GM23248 (cell line): ENCODE results near the gene RADIL. TPM values are rescaled to one million over a fixed set of nuclear protein-coding genes. Genes with fewer than 3 reads are reported as not detected.

Experiments
- DNase-seq: peaks from one replicate; pipeline ENCODE4 v3.0.0-alpha.2; 2015
- H2AFZ ChIP-seq: fragments of 200-600 bp; sonication (generic); 2 replicates; pipeline ENCODE4 v1.6.1; 2016; ENCODE audit warnings: antibody characterized with exemption
- H3F3A ChIP-seq: fragments of 200-600 bp; sonication (generic); 2 replicates; pipeline ENCODE4 v1.6.1; 2016; ENCODE audit warnings: mild to moderate bottlenecking, antibody characterized with exemption, mixed run types; ENCODE audit not compliant: insufficient read depth
- H3K27ac ChIP-seq: fragments of 200-600 bp; sonication (generic); 2 replicates; pipeline ENCODE4 v1.5.1; 2016; ENCODE audit warnings: mild to moderate bottlenecking
- H3K27me3 ChIP-seq: fragments of 200-600 bp; sonication (generic); replicated peaks from 2 replicates; pipeline ENCODE4 v1.6.1; 2016; ENCODE audit warnings: mild to moderate bottlenecking; ENCODE audit not compliant: insufficient read depth
- H3K36me3 ChIP-seq: fragments of 200-600 bp; sonication (generic); 2 replicates; pipeline ENCODE4 v1.6.1; 2016; ENCODE audit warnings: low read depth, mild to moderate bottlenecking
- H3K4me1 ChIP-seq: fragments of 200-600 bp; sonication (generic); 2 replicates; pipeline ENCODE4 v1.6.1; 2016; ENCODE audit warnings: mild to moderate bottlenecking; ENCODE audit not compliant: insufficient read depth
- H3K4me2 ChIP-seq: fragments of 200-600 bp; sonication (generic); one replicate; pipeline ENCODE4 v1.6.1; 2016; ENCODE audit warnings: mild to moderate bottlenecking; ENCODE audit not compliant: unreplicated experiment
- H3K4me3 ChIP-seq: fragments of 200-600 bp; sonication (generic); 2 replicates; pipeline ENCODE4 v1.5.1; 2016; ENCODE audit warnings: mild to moderate bottlenecking
- H3K79me2 ChIP-seq: fragments of 200-600 bp; sonication (generic); 2 replicates; pipeline ENCODE4 v1.6.1; 2016; ENCODE audit warnings: mild to moderate bottlenecking; ENCODE audit not compliant: insufficient read depth
- H3K9ac ChIP-seq: fragments of 200-600 bp; sonication (generic); 2 replicates; pipeline ENCODE4 v1.6.1; 2016; ENCODE audit warnings: mild to moderate bottlenecking
- H3K9me2 ChIP-seq: fragments of 200-600 bp; sonication (generic); 2 replicates; pipeline ENCODE4 v1.6.1; 2016; ENCODE audit warnings: mixed run types, mild to moderate bottlenecking, moderate library complexity; ENCODE audit not compliant: insufficient read depth
- H3K9me3 ChIP-seq: fragments of 200-600 bp; sonication (generic); one replicate; pipeline ENCODE4 v1.6.1; 2017; ENCODE audit warnings: low read depth
- H4K20me1 ChIP-seq: fragments of 200-600 bp; sonication (generic); 2 replicates; pipeline ENCODE4 v1.6.0; 2016; ENCODE audit not compliant: insufficient read depth
- EZH2 ChIP-seq: fragments of 200-600 bp; sonication (generic); IDR thresholded peaks from 2 replicates; pipeline ENCODE4 v1.6.1; 2018; ENCODE audit warnings: antibody characterized with exemption, mild to moderate bottlenecking; ENCODE audit not compliant: insufficient read depth, poor library complexity, severe bottlenecking
- EZH2phosphoT487 ChIP-seq: fragments of 200-600 bp; sonication (generic); IDR thresholded peaks from 2 replicates; pipeline ENCODE4 v1.6.1; 2018; ENCODE audit warnings: antibody characterized with exemption, moderate library complexity, mild to moderate bottlenecking, low read depth; ENCODE audit not compliant: insufficient read depth
- WGBS, 2 experiments: methylation state at CpG; one replicate each; pipeline ENCODE4 v1.1.6; 2015 to 2017; ENCODE audit warnings: low lambda C conversion rate in 2 of 2, low coverage in 1 of 2; ENCODE audit errors: missing lambda C conversion rate in 2 of 2; 5-methylcytosine and 5-hydroxymethylcytosine counted together
- in situ Hi-C: fragments of 300-500 bp; cut with MboI; formaldehyde crosslinking; loops from 2 replicates; pipeline ENCODE4 v1.15.0; 2020
- polyA plus RNA-seq: library from polyadenylated mRNA; unstranded; fragments of >200 nt; fragmentation: Nextera tagmentation; extraction: Ambion mirVana; gene quantifications from 2 replicates; pipeline ENCODE4 v1.2.1, GENCODE V29; 2016
- total RNA-seq: library from RNA; depleted of rRNA; stranded (reverse); fragments of >200 nt; shearing (Covaris generic); gene quantifications from 2 replicates; pipeline ENCODE4 v1.2.3, GENCODE V29; 2014

Gene RADIL
- total and polyA plus RNA-seq, 2 experiments from 2014 or later: 0.55 to 4.3 TPM

DNA sequence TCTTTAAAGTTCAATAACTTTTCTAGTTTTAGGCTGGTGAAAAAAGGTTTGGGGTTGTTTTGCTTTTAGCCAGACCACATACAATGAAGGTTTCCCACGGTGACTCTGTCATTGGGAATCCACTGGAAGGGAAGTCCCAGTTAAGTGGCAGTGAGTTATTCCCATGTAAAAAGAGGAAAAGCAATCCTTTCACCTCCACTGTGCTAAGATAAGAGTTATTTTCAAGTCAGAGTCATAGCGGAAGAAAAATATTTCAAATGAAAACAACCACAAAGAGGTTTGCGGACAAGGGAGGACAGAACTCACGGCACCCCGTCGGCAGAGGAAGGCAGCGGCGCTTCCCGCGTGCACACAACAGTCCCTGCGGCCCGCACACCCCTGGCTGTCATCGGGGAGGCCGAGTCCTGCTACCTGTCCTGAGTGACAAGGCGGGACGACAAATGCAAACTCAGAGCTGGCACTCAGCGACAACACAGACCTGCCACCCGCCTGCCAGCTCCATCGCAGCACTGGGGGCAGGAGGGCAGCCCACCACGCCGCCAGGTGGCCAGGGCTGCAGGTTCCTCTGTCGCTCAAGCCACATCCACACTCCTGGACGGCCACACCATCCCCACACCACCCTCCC is 12.3 kb downstream of the RADIL start:
- Histone ChIP-seq H3K4me1 (no peaks in the 10 kb centered on the region), H3K36me3 (no peaks in the 10 kb centered on the region), H3F3A (no peaks in the 10 kb centered on the region), H3K27ac (no peak overlapping the region), H3K9ac (no peak overlapping the region), H4K20me1 (no peaks in the 10 kb centered on the region), H3K9me2 (no peaks in the 10 kb centered on the region), H2AFZ (no peak overlapping the region), H3K79me2 (no peaks in the 10 kb centered on the region), H3K4me3 (no peak overlapping the region), H3K9me3 (no peaks in the 10 kb centered on the region), H3K4me2 (no peak overlapping the region), H3K27me3 (no peaks in the 10 kb centered on the region)
- TF ChIP-seq EZH2phosphoT487 (no peak), EZH2 (no peak)
- in situ Hi-C loops: no loop called here
- no peak for DNase-seq
- WGBS, 2 experiments: 90 to 92% methylated on average over 23 of the region's 23 CpGs

DNA sequence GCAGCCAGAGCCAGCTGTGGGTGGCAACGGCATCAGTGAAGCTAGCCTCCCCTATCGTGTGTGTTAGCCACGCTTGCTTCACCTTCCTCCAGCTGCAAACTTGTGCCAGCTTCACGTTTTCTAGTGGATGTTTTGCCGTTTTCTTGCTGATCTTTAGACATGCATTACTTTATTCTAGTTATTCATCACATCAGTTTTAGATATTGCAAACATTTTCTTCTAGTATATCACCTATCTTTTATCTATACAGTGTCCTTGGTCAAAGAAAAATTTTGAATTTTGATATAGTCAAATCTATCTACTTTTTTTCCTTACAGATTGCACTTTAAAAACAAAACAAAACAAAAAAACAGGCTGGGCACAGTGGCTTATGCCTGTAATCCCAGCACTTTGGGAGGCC is 15.0 kb downstream of the RADIL start:
- Histone ChIP-seq H3K4me3 (no peak overlapping the region), H3K4me1 (no peaks in the 10 kb centered on the region), H3K36me3 (no peaks in the 10 kb centered on the region), H3F3A (no peaks in the 10 kb centered on the region), H3K4me2 (no peak overlapping the region), H3K9me3 (no peaks in the 10 kb centered on the region), H3K9me2 (no peaks in the 10 kb centered on the region), H3K9ac (no peak overlapping the region), H3K27ac (no peak overlapping the region), H3K27me3 (no peaks in the 10 kb centered on the region), H3K79me2 (no peaks in the 10 kb centered on the region), H2AFZ (no peak overlapping the region), H4K20me1 (no peaks in the 10 kb centered on the region)
- 66 to 74% methylated on average over 5 of the region's 5 CpGs for WGBS, 2 experiments
- DNase-seq: no peak
- in situ Hi-C loops: no loop called here
- TF ChIP-seq EZH2phosphoT487 (no peak), EZH2 (no peak)

DNA sequence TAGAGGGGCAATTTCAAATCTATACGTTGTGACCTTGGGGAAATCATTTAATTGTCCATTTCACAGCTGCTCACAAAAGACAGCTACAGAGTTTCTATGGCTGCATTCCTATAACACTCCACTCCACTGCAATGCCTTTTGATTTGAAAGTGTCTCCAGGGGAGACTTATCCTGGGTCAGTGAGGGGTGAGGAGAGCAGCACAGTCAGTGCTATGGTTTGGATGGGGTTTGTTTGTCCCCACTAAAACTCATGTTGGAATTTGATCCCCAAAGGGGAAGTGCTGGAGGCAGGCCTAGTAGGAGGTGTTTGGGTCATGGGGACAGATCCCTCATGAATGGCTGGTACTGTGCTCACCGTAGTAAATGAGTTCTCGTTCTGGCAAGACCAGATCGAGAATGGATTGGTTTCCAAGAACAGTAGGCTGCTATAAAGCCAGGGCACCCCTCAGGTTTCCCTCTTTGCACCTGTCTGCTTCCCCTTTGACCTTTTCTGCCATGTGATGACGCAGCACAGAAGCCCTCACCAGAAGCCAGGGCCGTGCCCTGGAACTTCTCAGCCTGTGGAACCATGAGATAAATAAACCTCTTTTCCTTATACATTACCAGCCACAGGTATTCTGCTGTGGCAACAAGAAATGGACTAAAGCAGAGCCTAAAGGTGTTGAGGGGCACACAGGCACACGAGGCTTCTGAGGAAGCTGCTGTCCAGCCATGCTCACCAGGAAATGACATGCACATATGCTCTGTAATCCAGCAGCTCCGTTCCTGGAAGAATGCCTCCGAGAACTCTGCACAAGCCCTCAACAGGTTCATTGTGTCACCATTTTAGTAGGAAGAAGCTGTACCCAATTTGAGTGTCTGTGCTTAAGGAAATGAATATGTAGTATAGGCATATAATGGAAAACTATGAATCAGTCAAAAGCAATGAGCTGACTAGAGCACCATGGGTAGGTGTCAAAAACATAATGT is 16.7 kb downstream of the RADIL start:
- H3F3A ChIP-seq: no peaks in the 10 kb centered on the region
- H3K9me2 ChIP-seq: no peaks in the 10 kb centered on the region
- H3K27me3 ChIP-seq: no peaks in the 10 kb centered on the region
- no peak overlapping the region for H3K4me3 ChIP-seq
- H3K27ac ChIP-seq: no peak overlapping the region
- H3K36me3 ChIP-seq: no peaks in the 10 kb centered on the region
- no peak overlapping the region for H2AFZ ChIP-seq
- H3K9ac ChIP-seq: no peak overlapping the region
- no peaks in the 10 kb centered on the region for H4K20me1 ChIP-seq
- no peak for TF ChIP-seq EZH2
- no peak for TF ChIP-seq EZH2phosphoT487
- H3K4me2 ChIP-seq: no peak overlapping the region
- H3K4me1 ChIP-seq: no peaks in the 10 kb centered on the region
- H3K9me3 ChIP-seq: no peaks in the 10 kb centered on the region
- in situ Hi-C loops: no loop called here
- whole genome bisulfite sequencing, 2 experiments: 53 to 57% methylated on average over 8 to 9 of the region's 9 CpGs
- H3K79me2 ChIP-seq: no peaks in the 10 kb centered on the region
- DNase-seq: no peak

DNA sequence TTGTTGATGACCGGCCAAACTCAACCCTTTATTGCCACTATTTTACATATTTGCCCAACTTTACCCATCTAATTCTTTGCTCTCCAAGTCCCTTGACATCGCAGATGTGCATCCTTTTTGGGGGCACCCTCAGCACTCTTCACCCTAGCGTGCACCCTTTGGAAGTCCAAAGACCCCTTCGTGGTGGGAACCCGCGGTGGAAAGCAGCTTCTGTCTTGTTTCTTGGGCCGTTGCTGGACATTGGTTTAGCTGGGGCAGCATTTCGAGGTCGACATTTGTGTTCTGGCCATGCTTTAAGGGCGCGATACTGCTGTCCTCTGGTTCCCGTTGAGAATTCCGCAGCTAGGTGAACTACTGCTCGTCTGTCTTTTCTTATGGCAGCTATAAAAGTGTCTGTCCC is 21.4 kb downstream of the RADIL start:
- H3K9me3 ChIP-seq: no peaks in the 10 kb centered on the region
- H3K9me2 ChIP-seq: no peaks in the 10 kb centered on the region
- no peak overlapping the region for H3K27ac ChIP-seq
- no peak for DNase-seq
- peak overlapping the region; percentile 55 for H3K4me3 ChIP-seq
- H2AFZ ChIP-seq: peak overlapping the region; percentile 60
- H3K4me2 ChIP-seq: no peak overlapping the region
- no peak overlapping the region for H3K9ac ChIP-seq
- H3K79me2 ChIP-seq: no peaks in the 10 kb centered on the region
- H4K20me1 ChIP-seq: no peaks in the 10 kb centered on the region
- no peak for TF ChIP-seq EZH2
- TF ChIP-seq EZH2phosphoT487: no peak
- H3K27me3 ChIP-seq: no peaks in the 10 kb centered on the region
- in situ Hi-C loops: no loop called here
- H3K4me1 ChIP-seq: no peaks in the 10 kb centered on the region
- H3F3A ChIP-seq: no peaks in the 10 kb centered on the region
- H3K36me3 ChIP-seq: no peaks in the 10 kb centered on the region
- 85 to 86% methylated on average over 14 of the region's 14 CpGs for WGBS, 2 experiments
